GM21526 (cell line): ENCODE data around the gene ALDH3A1.

Experiments
- ATAC-seq: cut with Tn5 transposase; IDR thresholded peaks from one replicate; pipeline ENCODE4 v1.9.1; 2021; ENCODE audit warnings: moderate library complexity; ENCODE audit not compliant: unreplicated experiment, low FRiP score

The ALDH3A1 gene

DNA sequence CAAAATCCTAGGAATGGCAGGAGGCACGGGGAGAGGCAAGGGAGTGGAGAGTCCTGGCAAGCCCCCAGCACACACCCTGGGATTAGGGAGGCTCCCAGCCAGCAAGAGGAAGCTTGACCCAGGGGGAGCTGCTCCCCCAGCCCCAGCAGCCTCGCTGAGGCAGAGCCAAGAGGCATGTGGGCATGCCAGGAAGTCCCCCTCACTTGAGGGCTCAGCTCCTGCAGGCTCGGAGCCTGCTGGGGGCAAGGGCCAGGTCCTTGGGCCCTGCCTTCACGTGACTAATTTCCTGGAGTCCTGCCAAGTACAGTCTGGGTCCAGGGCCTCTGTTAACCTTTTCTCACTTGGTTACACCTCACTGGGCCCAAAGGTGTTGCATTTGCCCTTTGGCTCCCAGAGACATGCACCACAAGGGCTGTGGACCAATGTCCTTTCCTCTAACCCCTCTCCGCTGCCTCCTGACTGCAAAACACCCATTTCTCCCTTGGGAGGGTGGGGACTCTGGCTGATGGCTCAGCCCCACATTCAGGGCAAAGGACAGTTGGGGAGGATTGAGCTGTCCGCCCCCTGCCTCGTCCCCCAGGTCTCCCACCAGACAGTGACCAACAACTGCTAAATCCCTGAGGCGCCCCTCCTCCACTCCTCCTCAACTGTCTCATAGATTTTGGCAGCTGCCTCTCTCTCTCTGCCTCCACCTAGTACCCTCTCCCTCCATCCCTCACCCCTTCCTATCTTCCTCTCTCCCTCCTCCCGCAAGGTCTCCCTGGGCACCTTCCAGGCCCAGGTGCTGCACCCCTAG is 27.3 kb downstream of the ALDH3A1 start:
- ATAC-seq = no peak

DNA sequence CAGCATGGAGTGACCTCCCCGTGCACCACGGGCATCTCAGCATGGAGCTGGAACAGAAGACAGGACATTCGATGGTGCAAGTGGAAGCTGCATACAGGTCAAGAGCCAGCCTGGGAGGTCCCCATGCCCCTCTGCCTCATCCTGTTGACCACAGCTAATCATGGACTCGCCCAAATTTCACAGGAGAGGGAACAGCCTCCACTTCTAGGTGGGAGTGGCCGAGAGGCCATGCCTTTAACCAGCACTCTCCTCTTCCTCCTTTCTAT is 28.0 kb downstream of the ALDH3A1 start:
- ATAC-seq = no peak

DNA sequence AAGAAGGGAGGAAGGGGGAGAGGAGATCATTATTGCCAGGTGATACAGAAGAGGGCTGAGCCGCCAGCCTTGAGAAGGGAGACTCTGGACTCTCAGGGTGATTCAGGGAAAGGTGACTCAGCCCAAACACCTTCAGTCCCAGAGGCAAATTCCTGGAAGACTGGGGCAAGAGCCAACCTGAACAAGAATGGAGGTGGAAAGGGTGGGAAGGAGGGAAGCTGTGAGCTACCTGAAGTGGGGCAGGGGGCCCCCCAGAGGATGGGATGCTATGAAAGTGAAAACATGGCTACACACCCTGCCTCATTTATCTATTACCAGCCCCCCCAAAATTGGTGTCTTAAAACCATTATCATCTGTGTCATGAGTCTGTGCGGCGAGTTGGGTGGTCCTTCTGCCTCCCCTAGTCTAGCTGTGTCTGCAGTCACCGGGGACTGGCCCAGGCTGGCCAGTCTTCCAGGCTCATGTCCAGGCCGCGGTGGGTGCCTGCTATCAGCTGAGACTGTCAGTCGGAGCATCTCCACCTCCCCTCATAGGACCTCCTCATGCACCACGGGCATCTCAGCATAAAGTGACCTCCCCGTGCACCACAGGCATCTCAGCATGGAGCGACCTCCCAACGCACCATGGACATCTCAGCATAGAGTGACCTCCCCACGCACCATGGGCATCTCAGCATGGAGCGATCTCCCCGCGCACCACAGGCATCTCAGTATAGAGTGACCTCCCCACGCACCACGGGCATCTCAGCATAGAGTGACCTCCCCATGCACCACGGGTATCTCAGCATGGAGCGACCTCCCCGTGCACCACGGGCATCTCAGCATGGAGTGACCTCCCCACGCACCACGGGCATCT is 28.5 kb downstream of the ALDH3A1 start:
- ATAC-seq = no peak

DNA sequence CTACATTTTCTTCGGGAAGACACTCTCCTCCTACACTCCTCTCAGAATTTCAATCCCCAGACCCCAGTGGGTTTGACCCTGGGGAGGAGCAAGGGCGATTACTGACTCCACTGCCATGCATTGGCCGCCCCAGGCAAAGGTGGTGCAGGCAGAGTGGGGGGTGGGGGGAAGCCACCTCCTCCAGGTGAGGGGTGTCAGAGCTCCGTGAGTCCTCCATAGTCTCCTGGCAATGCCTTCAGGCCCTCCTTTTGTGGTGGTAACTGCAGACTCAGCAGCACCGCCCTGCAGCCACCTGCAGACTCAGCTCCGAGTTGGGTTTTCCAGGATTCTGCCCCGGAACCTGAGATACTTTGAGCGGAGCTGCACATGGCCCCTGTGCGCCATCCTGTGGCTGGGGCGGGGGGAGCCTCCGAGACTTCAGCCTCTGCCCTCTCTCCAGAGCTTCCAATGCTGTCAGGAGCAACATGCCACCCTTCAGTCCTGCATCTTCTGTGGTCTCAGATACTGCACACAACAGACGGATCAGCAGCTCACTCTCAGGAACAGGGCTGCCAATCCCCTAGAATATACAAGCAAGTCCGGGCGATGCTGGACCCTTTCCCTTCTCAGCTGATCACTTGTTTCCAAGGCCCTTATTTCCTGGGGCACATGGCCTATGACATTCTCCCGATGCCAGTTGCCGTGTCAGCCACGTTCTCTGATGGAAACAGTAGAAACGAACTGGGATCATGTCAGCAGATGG is 29.3 kb downstream of the ALDH3A1 start:
- ATAC-seq = no peak

DNA sequence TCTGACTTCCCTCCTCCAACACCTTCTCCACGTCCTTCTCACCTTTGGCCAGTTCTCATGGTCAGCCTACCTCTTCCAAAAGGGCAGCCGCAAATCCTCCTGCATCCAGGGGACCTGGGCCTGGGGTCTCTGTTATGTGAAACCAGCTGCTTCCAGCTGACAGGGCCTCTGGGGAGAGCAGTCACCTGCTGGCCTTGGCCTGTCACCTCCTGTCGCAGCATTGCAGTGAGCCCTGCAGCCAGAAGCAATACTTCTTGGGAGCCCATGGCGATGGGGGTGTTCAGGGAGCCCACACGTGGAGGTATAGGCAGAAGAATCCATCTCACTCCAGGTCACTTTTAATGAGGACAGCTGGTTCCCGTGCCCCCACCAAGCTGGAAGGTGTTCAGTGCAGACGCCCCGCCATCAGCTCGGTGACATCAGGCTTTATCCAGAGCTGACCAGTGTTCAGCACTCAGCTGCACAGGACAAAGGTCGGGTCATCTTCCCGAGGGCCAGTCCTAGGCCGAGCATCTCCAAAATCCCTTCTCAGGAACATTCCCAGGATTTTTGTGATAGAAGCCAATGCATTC is 30.0 kb downstream of the ALDH3A1 start:
- no peak for ATAC-seq

DNA sequence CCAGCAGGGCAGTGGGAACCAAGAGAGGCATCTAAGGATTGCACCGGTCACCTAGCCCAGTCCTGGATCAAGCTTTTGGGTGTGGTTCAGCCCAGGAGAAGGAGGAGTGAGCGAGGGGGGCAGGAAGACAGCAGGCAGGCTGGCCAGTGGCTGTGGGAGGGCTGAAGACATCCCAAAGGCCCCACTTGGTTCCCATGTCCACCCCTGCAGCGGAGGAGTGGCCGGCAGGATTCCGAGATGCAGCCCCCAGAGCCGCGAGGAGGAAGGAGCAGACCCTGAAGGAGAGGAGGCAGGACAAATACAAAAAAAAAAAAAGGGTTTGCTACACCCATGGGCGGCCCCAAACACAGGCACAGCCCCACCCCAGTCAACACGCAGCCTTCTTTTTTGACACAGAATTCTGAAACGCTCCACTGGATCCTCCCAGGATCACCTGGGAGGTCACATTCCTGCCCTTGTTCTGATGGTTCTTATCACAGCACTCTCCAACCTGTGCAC is 30.6 kb downstream of the ALDH3A1 start:
- no peak for ATAC-seq

DNA sequence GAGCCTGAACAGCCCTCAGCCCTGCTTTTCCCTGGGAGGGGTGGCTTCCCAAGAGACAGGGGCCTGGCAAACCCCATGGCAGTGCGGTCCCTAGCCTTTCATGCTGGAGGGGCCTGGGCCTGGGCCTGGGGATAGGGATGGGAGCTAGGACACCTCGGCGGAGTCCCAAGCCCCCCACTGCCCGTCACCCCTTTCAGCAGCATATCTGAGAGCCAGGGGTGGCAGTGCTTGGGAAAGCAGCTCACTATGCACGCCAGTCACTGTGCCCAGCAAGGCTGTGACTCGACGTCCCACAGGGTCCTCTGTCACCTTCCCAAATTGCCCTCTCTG is 31.1 kb downstream of the ALDH3A1 start:
- no peak for ATAC-seq

DNA sequence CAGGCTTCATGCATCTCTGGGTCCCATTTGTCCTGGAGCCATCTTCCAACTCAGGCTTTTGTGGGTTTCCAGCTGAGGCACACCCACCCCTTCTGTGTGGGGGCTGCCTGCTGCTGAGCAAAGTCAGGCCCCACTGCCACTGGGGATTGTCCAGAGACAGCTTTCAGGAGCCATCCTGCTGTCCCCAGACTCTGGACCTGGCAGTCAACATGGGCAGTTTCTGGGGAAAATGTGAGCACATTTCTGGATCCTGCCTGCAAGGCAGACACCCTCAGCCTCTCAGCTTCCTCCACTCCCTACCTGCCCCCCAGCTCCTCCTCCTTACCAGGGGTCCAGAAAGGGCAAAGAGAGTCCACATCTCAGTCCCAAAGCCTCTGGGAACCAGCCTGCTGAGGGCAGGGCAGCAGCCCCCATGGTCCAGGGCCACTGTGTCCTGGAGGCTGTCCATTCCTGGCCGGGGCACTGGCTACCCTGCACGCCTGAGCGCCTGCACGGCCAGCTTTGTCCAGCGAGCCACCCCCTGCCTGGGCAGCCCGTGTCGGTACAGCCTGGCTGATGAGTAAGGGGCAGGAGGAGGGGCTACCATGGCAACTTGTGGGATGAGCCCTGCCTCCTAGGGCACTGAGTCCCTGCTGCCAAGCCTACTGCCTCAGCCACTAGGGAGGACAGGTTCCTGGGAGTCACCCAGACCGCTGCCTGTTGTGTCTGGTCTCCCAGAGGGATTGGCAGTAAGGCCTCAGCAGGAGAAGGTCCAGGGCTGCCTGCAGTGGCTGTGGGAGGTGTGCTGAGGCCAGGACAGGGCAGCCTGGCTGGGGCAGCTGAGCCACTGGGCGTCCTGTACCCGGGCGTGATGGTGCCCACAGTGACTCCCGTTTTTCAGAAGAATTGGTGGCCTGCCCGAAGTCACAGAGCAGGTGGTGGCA is 31.7 kb downstream of the ALDH3A1 start, which contains the start of gene SLC47A2:
Gene SLC47A2 (minus strand): TSS at position 477 of the 923 bp plus-strand sequence. CDS start 29 bp downstream, at position 448.
- ATAC-seq = no peak

DNA sequence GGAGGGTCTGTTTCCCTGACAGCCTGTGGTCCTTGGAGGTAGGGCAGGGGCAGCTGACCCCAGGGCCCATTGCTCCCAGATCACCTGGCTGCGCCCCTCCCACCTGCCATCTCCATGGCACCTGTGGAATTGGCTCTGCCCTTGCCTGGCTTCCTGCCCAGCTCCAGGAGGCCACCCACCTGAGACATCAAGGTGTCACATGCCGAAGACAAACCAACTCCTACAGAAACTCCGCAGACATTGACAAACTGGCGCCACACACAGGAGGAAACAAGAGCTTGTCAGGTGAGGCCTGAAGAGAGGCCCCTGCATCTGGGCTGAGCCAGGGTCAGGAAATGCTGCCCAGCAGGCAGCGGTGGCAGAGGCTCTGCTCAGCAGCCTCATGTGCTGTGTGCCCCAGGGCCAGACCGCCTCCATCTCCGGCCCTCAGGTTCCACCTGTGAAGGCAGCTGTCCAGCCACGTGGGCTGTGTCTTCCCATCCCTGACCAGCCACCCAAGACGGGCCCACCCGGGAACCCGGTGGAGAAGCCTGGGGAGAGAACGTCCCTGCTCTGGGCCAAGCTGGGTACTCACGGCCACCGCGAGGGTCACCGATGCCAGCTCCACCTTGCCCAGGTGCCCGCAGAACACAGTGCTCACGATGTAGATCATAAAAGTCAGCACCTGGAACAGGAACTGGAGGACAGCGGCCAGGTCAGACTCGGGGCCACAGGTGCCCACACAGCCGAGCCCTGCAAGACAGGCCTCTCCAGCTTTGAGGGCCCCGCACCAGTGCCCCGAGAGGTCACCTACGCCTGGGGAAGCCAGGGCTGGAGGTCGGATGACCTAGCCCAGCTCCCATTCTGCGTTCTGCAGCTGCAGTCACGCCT is 33.3 kb downstream of the ALDH3A1 start:
- ATAC-seq = no peak

DNA sequence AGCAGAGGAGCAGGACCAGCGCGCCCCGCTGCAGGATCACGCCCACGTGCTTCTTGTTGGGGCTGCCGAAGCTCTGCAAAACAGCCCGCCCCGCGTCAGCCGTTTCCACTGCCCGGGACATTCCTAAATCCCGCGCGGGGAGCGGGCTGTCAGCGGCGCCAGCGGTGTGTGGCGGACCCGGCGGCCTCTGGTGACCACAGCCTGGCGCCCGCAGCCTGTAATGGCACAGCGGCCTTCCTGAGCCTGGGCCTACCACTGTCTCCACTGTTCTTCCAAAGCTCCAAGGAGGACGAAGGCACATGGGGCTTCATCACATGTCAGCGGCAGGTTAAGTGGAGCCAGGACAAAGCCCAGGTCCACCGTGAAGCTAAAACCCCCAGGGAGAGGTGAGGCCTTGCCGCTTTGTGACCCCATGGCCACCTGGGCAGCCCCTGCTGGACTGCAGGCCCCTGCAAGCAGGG is 34.2 kb downstream of the ALDH3A1 start:
- no peak for ATAC-seq

DNA sequence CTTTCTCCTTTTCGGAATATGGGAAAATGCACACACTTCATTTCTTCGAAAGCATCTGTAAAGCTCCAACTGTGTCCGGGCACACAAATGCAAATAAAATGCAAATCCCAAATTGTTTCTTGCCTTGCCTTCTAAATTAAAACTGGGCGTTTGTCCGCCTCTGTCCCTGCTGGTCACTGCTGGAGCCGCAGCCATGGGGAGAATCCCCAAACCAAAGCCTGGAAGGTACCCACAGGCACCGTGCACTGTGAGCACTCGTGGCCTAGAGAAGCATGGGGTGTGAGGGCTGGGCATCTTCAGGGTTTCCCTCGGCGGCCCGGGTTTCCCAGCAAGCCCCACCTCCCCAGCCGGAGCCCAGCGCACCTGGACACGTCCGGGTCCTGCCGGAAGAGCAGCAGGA is 34.6 kb downstream of the ALDH3A1 start:
- no peak for ATAC-seq

DNA sequence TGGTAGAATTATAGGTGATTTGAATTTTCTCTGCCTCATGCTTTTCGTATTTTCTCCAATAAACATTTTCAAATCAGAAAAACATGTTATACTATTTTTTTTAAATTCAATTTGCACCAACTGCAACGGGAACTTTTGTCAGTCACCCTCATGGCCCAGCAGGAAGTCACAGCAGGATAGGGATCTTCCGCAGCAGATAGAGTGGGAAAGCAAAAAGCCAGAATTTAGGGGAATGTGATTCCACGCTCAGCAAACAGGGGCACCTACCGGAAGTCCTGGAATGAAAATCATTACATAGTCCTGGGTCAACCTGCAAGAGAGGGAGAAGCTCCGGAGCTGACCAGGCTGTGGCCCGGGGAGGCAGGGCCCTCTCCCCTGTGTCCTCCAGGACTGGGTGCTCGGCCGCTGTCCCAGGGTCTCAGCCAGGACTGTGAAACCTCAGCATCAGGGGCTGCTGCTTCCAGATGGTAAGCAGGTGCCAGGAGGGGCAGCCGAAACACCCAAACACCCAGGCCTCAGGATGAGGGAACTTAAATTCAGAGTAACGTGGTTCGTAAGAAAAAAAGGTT is 35.6 kb downstream of the ALDH3A1 start:
- ATAC-seq = no peak

DNA sequence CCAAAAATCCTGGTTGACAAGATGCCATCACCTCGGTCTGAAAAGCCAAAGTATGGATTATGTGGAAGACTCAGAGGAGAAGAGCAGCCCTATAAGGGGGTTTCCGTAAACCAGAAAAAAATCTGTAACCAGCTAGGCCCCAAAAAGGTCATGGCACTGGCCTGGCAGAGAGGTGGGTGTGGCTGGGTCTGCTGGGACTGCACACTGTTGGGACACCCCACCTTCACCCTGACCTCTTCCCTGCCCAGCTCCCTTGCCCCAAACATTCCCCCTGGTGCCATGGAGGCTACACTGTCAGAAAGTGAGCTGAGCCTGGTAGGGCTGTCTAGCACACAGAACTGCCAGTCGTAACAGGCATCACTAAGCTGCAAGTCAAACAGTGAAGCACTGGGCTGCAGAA is 38.3 kb downstream of the ALDH3A1 start:
- no peak for ATAC-seq

DNA sequence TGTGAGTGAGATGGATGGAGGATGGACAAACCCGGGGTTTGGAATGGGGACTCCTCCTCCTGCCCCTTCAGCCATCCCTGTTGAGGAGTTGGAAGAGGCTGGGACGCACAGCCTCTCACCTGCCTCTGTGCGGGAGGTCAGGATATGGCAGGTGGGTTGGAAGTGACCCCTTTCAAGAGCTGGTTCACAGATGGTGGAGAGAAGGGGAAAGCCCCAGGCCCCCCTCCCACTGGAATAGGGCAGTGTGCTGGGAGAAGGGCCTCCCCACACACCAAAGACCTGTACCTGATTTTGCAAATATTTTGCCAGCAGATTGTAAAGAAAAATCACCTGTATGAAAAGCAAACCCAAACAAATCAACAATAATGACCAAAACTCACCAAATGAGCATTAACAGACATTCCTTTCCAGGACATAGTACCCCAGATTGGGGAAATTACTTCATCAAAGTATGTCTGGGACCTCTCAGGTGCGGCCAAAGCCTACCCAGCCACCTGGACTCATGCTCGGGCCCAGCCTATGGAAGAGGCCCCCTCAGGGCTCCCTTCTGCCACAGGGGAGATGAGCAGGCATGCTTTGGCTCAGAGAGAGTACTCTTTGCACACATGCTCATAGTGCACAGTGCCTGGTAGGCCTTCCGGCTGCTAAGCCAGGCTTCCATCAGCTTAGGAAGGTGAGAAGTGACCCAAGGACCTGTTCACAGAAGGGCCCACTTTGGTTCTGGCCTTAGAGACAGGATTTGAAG is 39.5 kb downstream of the ALDH3A1 start:
- no peak for ATAC-seq

DNA sequence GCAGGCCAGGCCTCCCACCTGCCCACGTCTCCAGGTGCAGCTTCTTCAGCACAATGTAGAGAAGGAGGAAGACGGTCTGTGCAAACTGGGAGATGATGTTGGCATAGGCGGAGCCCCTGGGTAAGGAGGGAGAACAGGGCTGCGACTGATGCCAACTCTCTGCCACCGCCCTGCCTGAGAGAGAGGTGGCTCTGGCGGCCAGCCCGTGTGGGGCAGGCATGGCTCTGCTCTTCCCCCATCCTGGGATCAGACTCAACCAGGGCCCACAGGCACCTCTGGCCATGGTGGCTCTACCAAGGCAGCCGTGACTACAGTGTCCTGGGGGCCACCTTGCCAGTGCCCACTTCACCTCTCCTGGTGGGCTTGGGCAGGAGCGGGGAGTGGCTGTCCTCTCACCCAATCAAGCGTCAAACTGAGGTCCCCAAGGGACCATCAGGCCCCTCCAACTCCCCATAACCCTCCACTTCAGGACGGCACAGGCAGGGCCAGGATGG is 40.3 kb downstream of the ALDH3A1 start:
- no peak for ATAC-seq

DNA sequence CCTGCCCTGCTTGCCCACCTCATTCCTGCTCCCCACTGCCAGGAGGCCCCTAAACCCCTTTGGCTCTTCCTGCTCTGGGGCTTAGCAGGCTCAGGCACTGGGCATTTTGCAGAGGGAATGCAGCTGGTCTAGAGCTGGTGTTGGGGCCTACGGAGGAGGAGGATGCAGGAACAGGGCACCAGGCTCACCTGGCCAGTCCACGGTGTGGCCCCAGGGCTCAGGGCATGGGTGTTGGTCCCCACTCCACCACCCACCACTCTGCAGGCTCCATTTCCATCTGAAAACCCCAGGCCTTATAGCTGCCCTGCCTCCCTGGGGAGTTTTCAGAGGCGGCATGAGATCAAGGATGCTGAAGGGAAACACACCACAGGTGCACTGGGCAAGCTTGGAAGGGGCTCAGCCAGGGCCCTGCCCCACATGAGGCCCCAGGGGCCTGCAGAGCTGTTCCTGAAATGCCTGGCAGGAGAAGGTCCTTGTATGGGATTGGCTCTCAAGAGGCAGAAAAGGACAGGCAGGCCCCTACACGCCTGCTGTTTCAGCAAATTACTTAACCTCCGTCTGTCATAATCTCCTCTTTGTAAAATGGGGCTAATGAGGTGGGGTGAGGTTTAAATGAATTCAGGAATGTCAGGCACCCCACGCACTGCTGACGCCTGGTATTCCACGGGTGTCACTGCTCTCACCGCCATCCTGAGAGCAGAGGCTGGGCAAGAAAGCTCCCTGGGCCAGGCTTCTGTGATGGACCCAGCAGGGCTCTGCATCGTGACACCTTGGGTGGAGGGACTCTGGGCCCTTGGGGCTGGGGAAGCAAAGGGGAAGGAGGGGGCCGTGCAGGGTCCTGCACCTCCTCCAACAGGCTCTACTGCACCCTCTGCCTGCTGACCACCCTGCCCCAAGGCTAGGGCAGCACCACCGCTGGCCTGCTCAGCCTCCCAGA is 41.0 kb downstream of the ALDH3A1 start:
- no peak for ATAC-seq
